Neuron (in vitro differentiated cells): ENCODE data around the gene FGF14.
"Not testable (repeated sequence)": the region's sequence is repeated elsewhere in the genome, so short reads cannot be mapped to it uniquely, and the experiment has no call there.

Experiments
- H2AFZ ChIP-seq: one replicate; pipeline ENCODE4 v1.6.1; 2013; ENCODE audit warnings: low read depth, mild to moderate bottlenecking, inconsistent platforms, low read length, moderate library complexity
- H3K27me3 ChIP-seq: one replicate; pipeline ENCODE4 v1.6.1; 2013; ENCODE audit warnings: low read length; ENCODE audit not compliant: insufficient read depth
- H3K36me3 ChIP-seq: one replicate; pipeline ENCODE4 v1.6.1; 2013; ENCODE audit warnings: low read length; ENCODE audit not compliant: insufficient read depth
- H3K4me1 ChIP-seq: one replicate; pipeline ENCODE4 v1.6.1; 2013; ENCODE audit warnings: low read length; ENCODE audit not compliant: insufficient read depth
- H3K4me3 ChIP-seq: 2 replicates; pipeline ENCODE4 v1.5.1; 2013; ENCODE audit warnings: mild to moderate bottlenecking, low read length, moderate library complexity
- H3K9me3 ChIP-seq: one replicate; pipeline ENCODE4 v1.6.1; 2013; ENCODE audit warnings: low read length

The FGF14 gene

GRCh38 chr13:101868585-101869469, 533.0 kb downstream of the FGF14 start:
- Histone ChIP-seq H3K27me3 (no peaks in the 10 kb centered on the region), H3K9me3 (no peaks in the 10 kb centered on the region), H2AFZ (no peak overlapping the region), H3K36me3 (no peaks in the 10 kb centered on the region), H3K4me1 (peaks cover 9% of the 10 kb centered on the region), H3K4me3 (no peak overlapping the region)

GRCh38 chr13:101866889-101867581, 534.8 kb downstream of the FGF14 start:
- no peaks in the 10 kb centered on the region for H3K36me3 ChIP-seq
- H3K9me3 ChIP-seq: no peaks in the 10 kb centered on the region
- no peak overlapping the region for H2AFZ ChIP-seq
- H3K27me3 ChIP-seq: no peaks in the 10 kb centered on the region
- H3K4me1 ChIP-seq: peaks cover 5% of the 10 kb centered on the region
- H3K4me3 ChIP-seq: no peak overlapping the region

GRCh38 chr13:101858860-101859259, 543.0 kb downstream of the FGF14 start:
- no peak overlapping the region for H3K4me3 ChIP-seq
- no peaks in the 10 kb centered on the region for H3K36me3 ChIP-seq
- H2AFZ ChIP-seq: no peak overlapping the region
- no peaks in the 10 kb centered on the region for H3K9me3 ChIP-seq
- H3K27me3 ChIP-seq: no peaks in the 10 kb centered on the region
- no peaks in the 10 kb centered on the region for H3K4me1 ChIP-seq

GRCh38 chr13:101846701-101847100, 555.1 kb downstream of the FGF14 start:
- Histone ChIP-seq H2AFZ (no peak overlapping the region), H3K36me3 (no peaks in the 10 kb centered on the region), H3K4me1 (peaks cover 16% of the 10 kb centered on the region), H3K9me3 (no peaks in the 10 kb centered on the region), H3K27me3 (no peaks in the 10 kb centered on the region), H3K4me3 (no peak overlapping the region)

GRCh38 chr13:101846249-101846648, 555.6 kb downstream of the FGF14 start:
- no peaks in the 10 kb centered on the region for H3K27me3 ChIP-seq
- H2AFZ ChIP-seq: no peak overlapping the region
- no peaks in the 10 kb centered on the region for H3K9me3 ChIP-seq
- H3K4me3 ChIP-seq: no peak overlapping the region
- H3K36me3 ChIP-seq: no peaks in the 10 kb centered on the region
- peaks cover 19% of the 10 kb centered on the region for H3K4me1 ChIP-seq

- Histone ChIP-seq H3K27me3 (no peaks in the 10 kb centered on the region), H2AFZ (no peak overlapping the region), H3K36me3 (no peaks in the 10 kb centered on the region), H3K4me3 (no peak overlapping the region), H3K4me1 (peaks cover 19% of the 10 kb centered on the region), H3K9me3 (no peaks in the 10 kb centered on the region)
These were observed 556.4 kb downstream of the FGF14 start for GRCh38 chr13:101845245-101846020.

GRCh38 chr13:101841698-101842097, 560.1 kb downstream of the FGF14 start:
- Histone ChIP-seq H2AFZ (no peak overlapping the region), H3K27me3 (no peaks in the 10 kb centered on the region), H3K4me1 (peaks cover 15% of the 10 kb centered on the region), H3K9me3 (no peaks in the 10 kb centered on the region), H3K4me3 (no peak overlapping the region), H3K36me3 (no peaks in the 10 kb centered on the region)

- Histone ChIP-seq H3K27me3 (no peaks in the 10 kb centered on the region), H3K4me3 (no peak overlapping the region), H3K4me1 (peaks cover 8% of the 10 kb centered on the region), H3K36me3 (no peaks in the 10 kb centered on the region), H2AFZ (no peak overlapping the region), H3K9me3 (no peaks in the 10 kb centered on the region)
These were observed 563.5 kb downstream of the FGF14 start for GRCh38 chr13:101838323-101838722.

- not testable (repeated sequence) for H3K4me1 ChIP-seq, H3K27me3 ChIP-seq, H3K36me3 ChIP-seq, H2AFZ ChIP-seq, H3K4me3 ChIP-seq, H3K9me3 ChIP-seq
These were observed 564.1 kb downstream of the FGF14 start for GRCh38 chr13:101837778-101838177.

GRCh38 chr13:101837288-101837687, 564.6 kb downstream of the FGF14 start:
- H2AFZ ChIP-seq: no peak overlapping the region

GRCh38 chr13:101835920-101836319, 565.9 kb downstream of the FGF14 start:
- no peaks in the 10 kb centered on the region for H3K36me3 ChIP-seq
- H2AFZ ChIP-seq: no peak overlapping the region

More at GRCh38 chr13:101837288-101837687, 564.6 kb downstream of the FGF14 start:
- no peaks in the 10 kb centered on the region for H3K9me3 ChIP-seq
- peaks cover 8% of the 10 kb centered on the region for H3K4me1 ChIP-seq
- no peak overlapping the region for H3K4me3 ChIP-seq
- H3K27me3 ChIP-seq: no peaks in the 10 kb centered on the region
- H3K36me3 ChIP-seq: no peaks in the 10 kb centered on the region

GRCh38 chr13:101833671-101834070, 568.2 kb downstream of the FGF14 start:
- no peak overlapping the region for H2AFZ ChIP-seq
- peaks cover 2% of the 10 kb centered on the region for H3K9me3 ChIP-seq
- H3K4me1 ChIP-seq: peaks cover 5% of the 10 kb centered on the region
- no peaks in the 10 kb centered on the region for H3K36me3 ChIP-seq
- no peaks in the 10 kb centered on the region for H3K27me3 ChIP-seq
- H3K4me3 ChIP-seq: no peak overlapping the region

More at GRCh38 chr13:101835920-101836319, 565.9 kb downstream of the FGF14 start:
- no peaks in the 10 kb centered on the region for H3K27me3 ChIP-seq
- H3K9me3 ChIP-seq: no peaks in the 10 kb centered on the region
- H3K4me3 ChIP-seq: no peak overlapping the region
- H3K4me1 ChIP-seq: peaks cover 5% of the 10 kb centered on the region

- Histone ChIP-seq H3K4me3 (no peak overlapping the region), H3K36me3 (no peaks in the 10 kb centered on the region), H3K4me1 (peaks cover 8% of the 10 kb centered on the region), H3K27me3 (no peaks in the 10 kb centered on the region), H3K9me3 (peaks cover 2% of the 10 kb centered on the region), H2AFZ (no peak overlapping the region)
These were observed 571.8 kb downstream of the FGF14 start for GRCh38 chr13:101830035-101830434.
